Measurements from ENCODE around the gene TFB2M.

TFB2M gene

GRCh38 chr1:246534114-246534513 is 31.9 kb downstream of the TFB2M start:
- H3K4me3 ChIP-seq (ENCODE audit: low read depth, low read length) = no peak overlapping the region
- TF ChIP-seq, protein P1, sequence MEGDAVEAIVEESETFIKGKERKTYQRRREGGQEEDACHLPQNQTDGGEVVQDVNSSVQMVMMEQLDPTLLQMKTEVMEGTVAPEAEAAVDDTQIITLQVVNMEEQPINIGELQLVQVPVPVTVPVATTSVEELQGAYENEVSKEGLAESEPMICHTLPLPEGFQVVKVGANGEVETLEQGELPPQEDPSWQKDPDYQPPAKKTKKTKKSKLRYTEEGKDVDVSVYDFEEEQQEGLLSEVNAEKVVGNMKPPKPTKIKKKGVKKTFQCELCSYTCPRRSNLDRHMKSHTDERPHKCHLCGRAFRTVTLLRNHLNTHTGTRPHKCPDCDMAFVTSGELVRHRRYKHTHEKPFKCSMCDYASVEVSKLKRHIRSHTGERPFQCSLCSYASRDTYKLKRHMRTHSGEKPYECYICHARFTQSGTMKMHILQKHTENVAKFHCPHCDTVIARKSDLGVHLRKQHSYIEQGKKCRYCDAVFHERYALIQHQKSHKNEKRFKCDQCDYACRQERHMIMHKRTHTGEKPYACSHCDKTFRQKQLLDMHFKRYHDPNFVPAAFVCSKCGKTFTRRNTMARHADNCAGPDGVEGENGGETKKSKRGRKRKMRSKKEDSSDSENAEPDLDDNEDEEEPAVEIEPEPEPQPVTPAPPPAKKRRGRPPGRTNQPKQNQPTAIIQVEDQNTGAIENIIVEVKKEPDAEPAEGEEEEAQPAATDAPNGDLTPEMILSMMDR (IDR thresholded peaks at IDR 0.05; ENCODE audit: low read depth, low read length, missing control alignments) = no peak
- no peak for DNase-seq (ENCODE audit: low read depth)

DNA sequence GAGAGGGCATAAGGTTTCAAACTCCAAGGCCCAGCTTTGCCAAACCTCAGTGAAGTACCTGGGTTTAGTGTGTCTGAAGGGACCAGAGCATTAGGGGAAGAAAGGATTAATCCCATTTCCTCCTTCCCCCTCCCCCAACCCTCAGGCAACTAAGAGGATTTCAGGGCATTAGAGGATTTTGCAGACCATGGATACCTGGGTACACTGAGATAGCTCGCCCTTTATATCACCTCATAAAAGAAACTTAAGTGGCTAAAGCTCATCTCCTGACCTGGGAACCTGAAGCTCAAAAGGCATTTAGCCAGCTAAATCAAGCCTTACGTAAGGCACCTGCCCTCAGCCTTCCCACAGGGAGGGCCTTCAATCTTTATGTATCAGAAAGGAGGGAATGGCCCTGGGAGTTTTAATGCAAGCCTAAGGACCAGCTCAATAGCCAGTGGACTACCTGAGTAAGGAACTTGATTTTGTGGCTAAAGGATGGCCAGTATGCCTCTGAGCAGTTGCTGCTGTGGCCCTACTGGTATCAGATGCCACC is 32.6 kb downstream of the TFB2M start:
- H3K4me3 ChIP-seq (ENCODE audit: low read depth, low read length) = no peak overlapping the region
- no peak for DNase-seq (ENCODE audit: low read depth)
- TF ChIP-seq, protein P1 (IDR thresholded peaks at IDR 0.05; ENCODE audit: low read depth, low read length, missing control alignments) = no peak

DNA sequence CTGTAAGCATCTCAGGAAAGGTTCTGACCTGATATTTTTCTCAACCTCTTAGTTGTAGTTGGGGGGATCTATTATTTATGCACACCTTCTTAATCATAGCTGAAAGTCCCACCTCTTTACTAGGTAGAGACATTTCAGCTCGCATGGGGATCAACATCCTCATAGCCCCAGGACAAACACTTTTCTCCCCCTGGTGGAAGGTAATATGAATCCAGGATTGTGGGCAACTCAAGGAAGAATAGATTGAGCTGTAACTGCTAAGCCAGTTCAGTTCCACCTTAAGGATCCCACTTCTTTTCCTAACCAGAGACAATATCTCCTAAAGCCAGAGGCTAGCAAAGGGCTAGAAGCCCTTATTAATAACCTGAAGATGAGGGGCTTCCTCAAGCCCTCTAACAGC is 33.5 kb downstream of the TFB2M start:
- DNase-seq (ENCODE audit: low read depth) = no peak
- TF ChIP-seq, protein P1 (IDR thresholded peaks at IDR 0.05; ENCODE audit: low read depth, low read length, missing control alignments) = no peak
- H3K4me3 ChIP-seq (ENCODE audit: low read depth, low read length) = no peak overlapping the region

GRCh38 chr1:246530482-246530881 is 35.6 kb downstream of the TFB2M start:
- DNase-seq (ENCODE audit: low read depth) = no peak
- TF ChIP-seq, protein P1 (IDR thresholded peaks at IDR 0.05; ENCODE audit: low read depth, low read length, missing control alignments) = no peak
- H3K4me3 ChIP-seq (ENCODE audit: low read depth, low read length) = no peak overlapping the region

GRCh38 chr1:246528933-246529731 is 36.9 kb downstream of the TFB2M start:
- TF ChIP-seq, protein P1 (IDR thresholded peaks at IDR 0.05; ENCODE audit: low read depth, low read length, missing control alignments) = no peak
- no peak overlapping the region for H3K4me3 ChIP-seq (ENCODE audit: low read depth, low read length)
- DNase-seq (ENCODE audit: low read depth) = no peak

DNA sequence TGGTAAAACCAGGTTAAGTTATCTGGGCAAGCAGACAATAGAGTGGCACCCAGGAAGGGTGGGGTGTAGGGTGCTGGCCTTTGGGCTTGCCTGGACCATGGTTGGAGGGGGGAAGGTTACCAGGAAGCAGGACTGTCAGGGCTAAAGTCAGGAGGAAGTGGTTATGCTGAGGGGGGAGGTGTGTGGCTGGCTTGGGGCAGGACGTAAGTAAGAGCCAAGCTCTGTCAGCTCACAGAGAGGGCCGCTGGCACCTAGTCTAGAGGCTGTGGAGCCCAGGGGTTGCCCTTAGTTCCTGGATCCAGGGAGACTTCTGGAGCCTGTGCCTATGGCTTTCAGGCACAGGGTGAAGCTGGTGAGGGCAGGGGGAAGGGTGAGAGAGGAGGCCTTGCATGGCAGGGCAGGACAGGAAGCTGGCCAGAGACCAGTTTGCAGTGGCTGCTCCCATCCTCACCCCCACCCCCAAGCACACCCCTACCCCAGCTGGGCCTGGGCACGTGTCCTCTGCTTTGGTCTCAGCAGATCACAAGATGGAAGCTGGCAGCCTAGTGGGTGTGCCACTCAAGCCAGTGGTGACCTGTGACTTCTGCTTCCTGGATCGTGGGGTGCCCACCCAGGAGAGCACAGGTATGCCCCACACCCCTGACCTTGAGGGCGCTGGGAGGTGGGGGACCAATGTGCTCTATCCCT is 38.5 kb downstream of the TFB2M start:
- H3K4me3 ChIP-seq (ENCODE audit: low read depth, low read length) = no peak overlapping the region
- TF ChIP-seq, protein P1 (IDR thresholded peaks at IDR 0.05; ENCODE audit: low read depth, low read length, missing control alignments) = no peak
- no peak for DNase-seq (ENCODE audit: low read depth)
